Ureter (tissue), 1 donor: ENCODE results near the gene LRTM1. TPM values are rescaled to one million over a fixed set of nuclear protein-coding genes. Genes with fewer than 3 reads are reported as not detected.

Source experiments
- DNase-seq: peaks from one replicate; pipeline ENCODE4 v3.0.0-alpha.2; 2020; ENCODE audit warnings: low spot score
- total RNA-seq: library from RNA; stranded (reverse); gene quantifications from one replicate; pipeline ENCODE4 v1.2.4, GENCODE V29; 2023
- donor health status: DM: yes; HTN: yes; CAD: no.

Gene LRTM1
- total RNA-seq, result not detected

DNA sequence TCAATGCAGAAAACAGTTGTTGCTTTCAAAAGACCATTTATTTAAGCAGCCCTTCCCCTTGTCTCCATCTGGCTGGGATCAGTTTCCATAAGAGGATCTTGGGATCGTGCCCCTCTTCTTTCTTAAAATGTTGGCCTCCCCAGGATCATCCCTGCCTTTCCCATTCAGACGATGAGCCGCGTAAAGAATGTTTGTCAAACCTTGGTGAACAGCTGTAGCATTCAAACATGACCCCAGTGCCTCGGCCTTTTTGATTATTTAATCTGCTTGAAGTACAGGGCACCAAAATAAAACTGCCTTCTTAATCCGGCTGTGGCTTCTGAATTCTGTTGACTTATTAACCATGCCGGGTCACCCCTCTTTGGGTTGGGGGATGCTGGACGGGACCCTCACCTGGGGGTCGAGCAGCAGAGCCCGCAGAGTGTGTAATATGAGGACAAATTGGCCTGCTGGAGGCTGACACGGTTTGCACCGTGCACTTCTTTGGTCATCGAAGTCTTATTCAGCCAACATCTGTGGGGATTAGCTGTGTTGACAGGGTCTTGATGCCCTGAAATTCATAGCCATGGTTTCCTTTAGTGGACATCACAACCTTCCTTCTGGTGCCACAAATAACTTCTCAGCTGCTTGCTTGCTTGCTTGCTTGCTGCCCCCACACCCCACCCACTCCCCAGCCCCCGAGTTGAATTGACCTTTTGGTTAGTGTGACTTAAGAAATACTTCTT, at the start of gene LRTM1:
TSS of gene LRTM1 (minus strand) at position 14 of the 725 bp plus-strand sequence. CDS start 148 bp downstream, outside the sequence.
- no peak for DNase-seq

DNA sequence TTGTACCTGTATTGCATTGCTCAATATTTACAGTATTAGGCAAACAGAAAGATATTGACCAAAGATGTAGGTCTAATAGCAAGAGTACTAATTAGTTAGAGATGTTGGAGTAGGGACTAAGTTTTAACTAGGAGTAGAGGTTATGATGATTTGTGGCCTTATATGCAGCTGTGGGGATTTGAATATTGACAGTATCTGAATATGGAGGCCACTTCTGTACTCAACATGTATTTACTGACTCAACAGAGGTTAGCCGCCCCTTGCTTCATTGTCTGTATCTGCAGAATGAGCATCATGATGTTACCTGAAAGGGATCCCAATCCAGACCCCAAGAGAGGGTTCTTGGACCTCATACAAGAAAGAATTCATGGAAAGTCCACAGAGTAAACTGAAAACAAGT, 49.6 kb upstream of the LRTM1 start:
- no peak for DNase-seq

DNA sequence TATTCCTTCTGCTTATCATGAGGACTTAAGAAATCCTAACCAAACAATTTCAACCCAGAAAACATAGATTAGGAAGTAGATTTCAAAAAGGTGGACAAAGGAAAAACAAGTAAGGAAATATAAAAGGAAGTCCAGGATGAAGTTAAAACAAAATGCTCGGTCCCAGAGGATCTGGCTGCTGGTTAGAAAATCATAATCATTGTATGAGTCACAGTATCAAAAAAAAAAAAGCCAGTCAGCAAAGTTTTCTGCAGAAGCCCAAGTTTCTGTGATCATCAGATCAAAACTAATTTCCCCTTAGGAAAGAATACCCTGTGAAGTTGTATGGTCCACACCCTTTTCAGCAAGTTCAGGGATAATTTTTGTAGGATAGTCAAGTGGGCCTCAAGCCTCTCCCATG, 43.0 kb upstream of the LRTM1 start:
- no peak for DNase-seq

DNA sequence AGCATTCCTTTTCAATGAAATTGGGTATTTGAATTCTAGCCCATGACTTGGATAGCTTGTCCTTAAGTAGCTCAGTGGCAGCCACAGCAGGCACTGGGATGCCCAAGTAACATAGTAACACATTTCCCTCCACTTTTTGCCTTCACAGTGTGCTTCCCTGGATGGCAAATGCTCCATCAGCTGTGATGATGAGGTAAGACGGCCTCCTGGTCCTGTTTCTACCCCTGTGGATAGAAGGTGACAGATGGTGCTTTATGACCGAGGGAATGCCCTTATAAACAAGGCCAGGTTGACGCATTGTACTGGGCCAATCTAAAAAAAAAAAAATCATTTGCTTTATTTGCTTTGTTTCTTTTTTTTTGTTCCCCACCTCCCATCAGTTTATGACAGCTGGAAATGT, 41.8 kb upstream of the LRTM1 start:
- no peak for DNase-seq

DNA sequence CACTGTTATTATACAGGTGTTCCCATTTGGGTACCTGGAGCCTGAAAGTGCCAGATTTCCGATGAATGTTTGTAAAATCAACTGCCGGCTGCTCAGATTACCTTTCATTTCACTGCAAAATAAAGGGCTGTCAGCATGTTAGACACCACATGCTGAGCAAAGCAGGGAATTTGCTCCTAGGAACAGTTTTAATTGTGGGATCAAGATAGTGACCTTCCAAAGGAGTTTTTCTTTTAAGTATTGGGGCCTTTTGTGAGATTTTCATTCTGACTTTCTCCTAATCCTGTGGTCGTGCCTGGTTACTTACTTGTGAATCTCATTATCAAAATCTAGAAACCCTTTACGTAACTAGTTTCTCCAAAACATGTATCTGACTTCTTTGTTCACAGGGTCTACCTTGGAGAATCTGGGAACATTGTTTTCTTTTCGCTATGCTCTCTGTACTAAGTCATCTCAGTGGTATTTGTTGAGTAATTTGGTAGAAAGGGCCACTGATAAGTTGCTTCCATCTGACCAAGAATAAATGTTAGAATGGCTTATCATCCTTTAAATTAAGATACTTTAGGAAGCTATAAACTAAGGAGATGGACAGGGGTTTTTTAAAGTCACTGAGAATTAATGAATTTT, 40.8 kb upstream of the LRTM1 start:
- no peak for DNase-seq

DNA sequence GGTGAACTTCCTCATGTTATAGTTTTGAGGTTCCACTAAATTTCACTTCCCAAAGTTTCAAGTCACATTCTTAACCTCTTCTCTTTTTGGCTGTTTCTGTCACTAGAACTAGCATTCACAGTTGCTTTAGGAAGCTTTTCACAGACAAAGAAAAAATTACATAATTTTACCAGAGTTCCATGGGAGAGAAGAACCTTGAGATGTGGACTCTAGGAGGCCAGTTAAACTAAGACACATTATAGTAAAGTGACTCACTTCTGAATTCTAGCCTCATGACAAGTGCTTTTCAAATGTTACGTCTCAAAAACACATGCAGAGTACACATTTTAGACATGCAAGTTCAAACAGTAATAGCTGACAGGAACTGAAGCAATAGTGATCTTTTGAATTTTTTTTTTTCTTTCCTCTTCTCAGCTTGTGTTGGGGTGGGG, 39.9 kb upstream of the LRTM1 start:
- no peak for DNase-seq

DNA sequence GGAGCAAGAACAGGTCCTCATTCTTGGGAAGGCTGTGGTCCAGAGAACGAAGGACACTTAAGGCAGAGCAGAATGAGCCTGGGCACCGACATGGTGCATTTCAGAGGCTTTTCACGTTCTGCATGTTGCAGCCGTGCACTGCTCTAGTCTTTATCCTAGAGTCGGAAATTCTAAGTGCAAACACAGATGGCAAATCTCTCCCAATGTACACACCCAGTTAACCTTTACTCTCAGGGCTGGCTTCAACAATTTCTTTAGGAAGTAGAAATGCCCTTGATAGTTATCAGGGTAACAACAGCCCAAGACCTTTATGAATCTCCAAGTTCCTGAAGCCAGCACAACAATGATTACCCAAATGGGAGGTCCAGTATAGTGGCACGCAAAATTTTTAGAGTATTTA, 39.1 kb upstream of the LRTM1 start:
- DNase-seq, result no peak

DNA sequence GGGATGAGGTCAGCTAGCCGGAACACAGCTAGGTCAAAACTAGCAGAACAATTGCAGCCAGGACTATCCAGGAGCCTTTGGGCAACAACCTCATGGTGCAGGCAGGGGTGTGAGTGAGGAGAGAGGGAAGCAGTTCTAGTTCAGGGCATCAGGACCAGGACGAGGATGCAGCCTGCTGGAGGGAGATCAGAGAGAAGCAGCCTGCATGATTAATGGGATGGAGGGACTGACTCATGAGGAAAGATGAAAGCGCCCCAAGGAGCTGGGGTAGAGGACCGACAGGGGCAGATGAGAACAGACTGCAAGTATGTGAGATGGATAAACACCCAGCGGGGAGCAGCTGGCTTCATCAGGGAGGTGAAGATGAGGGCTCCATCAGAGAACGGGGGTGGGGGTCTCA, 37.9 kb upstream of the LRTM1 start:
- no peak for DNase-seq

DNA sequence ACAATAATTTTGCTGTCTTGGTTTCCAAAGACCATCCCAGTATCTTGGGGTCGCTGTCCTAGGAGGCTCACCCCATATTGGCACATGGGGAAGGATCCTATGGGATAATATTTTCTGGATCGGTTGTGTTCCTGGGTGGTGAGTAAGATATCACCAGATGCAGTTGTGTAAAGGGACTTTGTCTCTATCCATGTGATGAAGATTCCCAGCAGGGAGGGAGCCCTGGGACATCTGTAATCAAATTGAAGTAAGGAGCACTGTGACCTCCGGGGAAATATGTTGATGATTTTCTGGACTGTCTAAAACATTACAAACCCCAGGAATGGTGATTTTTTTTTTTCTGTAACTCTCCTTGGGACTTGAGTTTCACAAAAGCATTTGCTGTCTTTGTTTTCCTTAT, 36.2 kb upstream of the LRTM1 start:
- DNase-seq, result no peak

DNA sequence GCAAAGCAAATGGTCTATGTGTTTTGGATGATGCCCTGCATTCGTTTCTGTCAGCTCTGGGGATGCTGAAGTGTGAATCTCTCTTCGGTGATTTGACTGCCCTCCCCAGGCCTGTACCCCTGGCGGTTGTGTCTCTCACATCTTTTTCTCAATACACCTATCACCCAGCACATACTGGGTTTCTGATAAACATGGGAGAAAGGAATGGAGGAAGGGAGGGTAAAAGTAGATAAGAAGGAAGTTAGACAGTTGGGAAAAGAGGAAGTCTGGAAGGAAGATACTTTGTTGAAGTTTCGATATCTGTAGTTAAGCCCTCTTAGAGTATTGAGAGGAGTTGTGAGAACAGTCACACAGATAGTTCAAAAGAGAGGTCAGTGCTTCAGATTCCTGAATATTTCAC, 35.8 kb upstream of the LRTM1 start:
- no peak for DNase-seq

DNA sequence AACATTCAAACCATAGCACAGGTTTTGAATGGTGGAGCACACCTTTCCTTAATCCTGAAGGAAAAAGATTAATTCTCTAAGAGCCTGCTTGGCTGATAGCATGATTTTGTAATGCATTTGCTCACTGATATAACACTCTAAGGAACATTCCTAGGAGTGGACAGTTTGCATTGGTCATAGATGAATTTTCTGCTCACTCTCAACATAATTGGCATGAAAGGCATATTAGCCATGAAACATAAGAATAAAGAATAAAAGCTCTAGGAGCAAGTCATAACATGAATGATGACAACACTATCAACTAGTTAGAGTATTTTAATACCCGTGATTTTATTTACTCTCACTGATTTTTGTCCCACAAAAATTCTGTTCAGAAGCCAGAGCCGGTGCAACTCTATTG, 34.3 kb upstream of the LRTM1 start:
- DNase-seq, result no peak

DNA sequence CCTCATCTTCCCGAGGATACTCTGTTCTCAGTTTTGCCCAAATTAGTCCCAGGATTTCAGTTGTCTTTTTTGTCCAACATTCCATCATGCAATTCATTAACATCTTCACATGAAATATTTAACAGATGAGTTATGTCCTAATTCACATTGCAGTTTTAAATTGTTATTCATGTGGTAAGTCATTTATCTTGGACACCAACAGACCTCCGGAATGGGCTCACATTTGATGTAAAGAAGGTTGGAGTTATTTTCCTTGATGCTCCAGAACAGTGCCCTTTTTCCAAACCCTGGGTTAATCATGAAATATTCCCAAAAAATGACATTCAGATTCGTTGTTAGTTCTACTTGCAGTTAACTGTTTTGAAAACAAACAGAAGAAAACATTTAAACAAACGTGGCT, 32.8 kb upstream of the LRTM1 start:
- DNase-seq, result no peak

DNA sequence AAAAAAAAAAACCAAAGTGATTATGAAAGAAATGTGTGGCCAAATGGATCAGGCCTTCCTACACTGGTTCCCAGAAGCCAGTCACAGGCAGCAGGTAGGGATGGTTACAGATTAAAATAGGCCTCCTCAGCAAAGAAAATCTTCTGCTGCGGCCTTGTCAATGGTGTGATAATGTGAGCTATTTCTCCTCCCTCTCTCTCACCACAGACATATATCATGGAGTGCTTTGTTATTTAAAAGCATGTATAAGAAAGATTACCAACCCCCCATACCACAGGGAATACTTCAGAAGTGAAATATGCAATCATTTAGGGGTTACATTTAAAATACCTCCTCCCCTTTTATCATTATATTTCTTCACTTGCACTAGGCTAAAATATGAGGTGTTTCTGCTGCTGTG, 32.2 kb upstream of the LRTM1 start:
- no peak for DNase-seq

DNA sequence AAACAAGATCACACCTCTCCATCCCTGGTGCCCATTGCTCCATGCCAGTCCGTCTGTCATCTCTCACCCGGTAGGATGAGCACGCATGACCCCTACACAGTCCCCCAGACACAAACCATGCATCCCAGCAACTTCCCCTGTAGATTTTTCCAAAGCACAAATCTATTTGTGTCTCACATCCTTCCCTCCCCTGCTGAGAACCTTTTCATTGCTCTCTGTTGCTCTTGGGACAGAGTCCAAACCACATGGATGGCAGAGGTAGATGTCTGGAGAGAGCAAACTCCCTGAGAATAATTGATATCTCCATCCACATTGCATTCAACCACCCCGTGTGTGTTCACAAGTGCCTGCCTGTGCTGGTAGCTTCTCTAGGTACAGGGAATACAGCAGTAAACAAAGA, 29.9 kb upstream of the LRTM1 start:
- no peak for DNase-seq

DNA sequence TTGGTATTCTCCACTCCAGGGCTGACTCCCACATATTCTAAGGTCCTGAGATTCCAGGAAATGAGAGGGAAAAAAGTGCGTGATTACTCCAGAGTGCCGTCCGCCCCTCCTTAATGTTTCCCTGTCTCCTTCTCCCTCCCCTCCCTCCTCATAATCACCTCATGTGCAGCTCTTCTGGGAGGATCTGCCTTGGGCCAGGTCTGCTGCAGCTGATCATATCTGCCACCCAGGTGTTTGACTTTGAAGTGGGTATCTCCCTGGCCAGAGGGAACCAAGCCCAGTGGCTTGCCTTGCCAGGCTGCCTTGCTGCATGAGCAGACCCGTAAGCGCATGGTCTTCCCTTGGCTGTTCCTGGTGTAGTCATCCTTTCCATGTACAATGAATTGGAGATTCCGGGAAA, 28.1 kb upstream of the LRTM1 start:
- no peak for DNase-seq

DNA sequence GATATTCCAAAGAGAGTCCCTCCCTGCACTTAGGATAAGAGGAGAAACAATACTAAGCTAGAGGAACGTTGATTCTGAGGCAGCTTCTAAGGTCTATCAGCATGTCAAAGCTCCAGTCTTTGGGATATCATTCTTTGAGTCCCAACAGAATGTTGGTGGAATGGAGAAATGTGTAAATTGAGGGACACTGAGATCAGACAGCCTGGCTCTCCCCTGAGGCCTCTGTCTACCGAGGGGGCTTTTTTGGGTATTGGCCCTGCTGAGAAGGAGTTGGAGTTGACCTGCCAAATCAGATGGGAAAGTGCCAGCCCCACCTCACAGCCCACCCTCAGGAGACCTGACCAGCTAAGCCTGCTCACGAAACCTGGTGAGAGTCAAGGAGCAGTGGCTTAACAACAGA, 27.6 kb upstream of the LRTM1 start:
- no peak for DNase-seq

DNA sequence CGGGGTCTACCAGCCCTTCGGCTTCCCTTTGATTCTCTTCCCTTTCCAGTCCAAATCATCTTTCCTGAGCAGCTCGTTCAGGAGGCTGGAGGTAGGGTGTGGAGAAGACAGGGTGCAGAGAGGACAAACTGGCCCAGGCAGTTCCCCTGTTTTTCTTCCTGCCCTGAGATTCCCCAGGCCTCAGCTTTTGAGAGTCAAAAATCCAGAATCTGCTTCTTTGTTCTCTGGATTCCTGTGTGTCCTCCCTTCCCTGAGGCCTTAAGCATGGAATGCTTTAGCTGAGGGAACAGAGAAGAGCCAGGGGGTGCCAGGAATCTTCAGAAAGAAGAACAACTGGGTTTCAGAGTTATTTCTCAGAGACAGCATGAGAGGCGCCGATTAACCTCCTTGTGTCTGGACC, 26.7 kb upstream of the LRTM1 start:
- DNase-seq, result no peak

DNA sequence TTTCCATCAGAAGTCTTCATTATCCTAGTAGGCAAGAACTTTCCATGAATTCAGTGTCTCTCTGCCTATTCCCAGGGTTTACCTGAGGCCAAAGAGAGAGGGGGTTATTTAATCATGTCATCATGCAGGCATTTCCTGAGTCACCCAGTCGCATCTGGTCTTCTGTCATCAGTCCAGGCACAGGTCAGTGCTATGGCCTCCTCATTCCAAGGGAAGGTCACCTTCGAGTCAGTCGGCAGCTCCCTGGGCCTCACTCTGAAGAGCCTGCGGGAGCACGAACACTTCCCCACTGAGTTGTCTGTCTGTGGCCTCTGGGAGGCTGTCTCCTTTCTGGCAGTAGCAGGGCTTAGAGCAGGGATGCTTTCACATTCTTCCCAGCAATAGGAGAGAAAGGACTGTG, 26.2 kb upstream of the LRTM1 start:
- no peak for DNase-seq

DNA sequence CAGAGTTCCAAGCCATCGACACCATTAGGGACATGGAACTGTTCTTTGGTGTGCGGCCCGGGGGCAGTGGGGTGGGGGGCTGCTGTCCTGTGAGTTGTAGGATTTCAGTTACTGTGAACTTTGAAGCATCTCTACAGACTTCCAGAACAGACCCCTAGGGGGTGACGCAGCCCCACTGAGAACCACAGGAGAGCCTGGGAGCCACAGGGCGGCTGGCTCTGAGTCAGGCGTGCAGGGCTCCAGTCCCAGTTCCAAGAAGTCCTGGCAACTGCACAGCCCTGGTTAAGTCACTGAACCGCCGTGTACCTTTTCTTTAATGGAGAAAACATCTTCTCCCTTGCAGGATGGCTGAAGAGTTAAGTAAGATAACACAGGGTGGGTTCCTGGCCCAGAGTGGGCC, 23.5 kb upstream of the LRTM1 start:
- DNase-seq, result peak; percentile 72

DNA sequence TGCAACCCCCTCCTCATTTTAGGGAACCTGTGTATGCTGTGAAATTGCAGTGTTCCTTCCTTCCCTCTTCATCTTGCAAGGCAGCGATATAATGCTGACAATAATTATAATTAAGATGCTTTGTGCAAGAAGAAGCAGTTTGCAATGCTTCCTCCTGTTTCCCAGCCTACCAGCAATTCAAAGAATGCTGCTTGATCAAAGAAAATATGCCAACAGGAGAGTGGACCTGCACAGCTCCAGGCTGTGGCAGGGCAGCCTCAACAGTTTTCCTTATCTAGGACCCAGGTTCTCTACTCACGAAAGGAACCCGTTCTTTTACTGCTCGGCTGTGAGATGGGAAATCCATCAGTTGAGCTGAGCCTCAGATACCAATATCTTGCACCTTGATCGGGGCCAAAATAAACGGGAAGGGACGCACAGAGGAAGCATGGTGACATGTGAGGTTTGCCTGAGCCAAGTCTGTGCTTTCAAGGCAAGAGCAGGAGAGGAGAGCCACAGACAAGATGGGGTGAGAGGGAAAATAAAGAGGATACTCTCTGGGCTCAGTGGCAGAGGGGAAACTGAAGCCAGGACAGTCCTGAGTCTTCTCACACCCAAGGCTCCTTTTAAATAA, 22.6 kb upstream of the LRTM1 start:
- DNase-seq, result no peak

DNA sequence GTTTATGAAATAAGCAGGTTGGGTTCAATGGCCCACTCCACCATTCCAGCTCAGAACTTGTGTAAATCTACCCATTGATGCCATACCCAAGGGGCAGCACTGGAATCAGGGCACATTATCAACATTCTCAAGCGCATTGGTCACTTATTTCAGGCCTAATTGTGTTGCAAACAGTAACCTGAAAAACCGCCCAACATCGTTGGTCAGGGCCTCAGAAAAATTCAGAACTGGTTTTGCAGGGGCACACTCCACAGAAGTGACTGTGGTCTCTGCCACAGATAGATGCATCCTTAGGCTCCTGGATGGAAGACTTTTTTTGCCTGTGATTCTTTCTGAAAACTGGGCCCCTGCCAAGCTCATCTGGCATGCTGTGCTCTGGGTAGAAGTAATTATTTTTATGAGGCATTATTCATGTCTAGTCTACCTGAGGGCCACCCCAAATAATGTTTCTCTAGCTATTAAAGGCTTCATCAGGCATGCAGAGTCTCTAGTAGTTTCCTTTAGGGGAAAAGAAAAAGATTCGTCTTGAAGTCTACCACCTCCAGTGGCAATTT, 21.7 kb upstream of the LRTM1 start:
- no peak for DNase-seq

DNA sequence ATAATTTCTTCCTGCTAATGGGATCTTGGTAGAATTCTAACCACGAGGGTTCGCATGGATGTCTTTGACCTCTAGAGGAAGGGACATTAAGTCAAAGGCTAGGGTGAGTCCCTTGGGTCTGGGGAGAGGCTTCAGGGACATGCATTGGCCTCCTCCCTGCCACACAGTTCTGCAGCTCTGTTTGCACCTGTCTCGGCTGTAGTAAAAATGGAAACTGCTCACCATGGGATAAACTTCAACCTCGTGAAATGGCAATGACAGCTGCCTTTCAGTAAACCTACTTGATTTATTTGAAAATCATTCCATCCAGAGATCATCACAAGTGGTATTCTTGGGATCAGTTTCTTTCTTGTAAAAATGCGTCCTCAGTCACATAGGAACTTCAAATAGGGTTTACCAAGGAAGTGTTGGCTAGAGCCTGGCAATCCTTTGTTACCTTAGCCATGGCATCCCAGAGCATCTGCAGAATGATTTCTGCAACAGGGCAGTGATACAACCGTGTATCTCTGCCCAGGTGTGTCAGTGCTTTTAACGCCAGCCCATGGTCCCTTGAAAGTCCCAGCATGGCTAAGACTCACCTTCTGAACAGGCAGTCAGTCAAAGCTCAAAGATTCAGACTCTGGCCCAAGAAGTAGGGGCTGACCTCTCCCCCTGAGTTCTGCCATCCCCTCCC, 14.0 kb upstream of the LRTM1 start:
- DNase-seq, result no peak

DNA sequence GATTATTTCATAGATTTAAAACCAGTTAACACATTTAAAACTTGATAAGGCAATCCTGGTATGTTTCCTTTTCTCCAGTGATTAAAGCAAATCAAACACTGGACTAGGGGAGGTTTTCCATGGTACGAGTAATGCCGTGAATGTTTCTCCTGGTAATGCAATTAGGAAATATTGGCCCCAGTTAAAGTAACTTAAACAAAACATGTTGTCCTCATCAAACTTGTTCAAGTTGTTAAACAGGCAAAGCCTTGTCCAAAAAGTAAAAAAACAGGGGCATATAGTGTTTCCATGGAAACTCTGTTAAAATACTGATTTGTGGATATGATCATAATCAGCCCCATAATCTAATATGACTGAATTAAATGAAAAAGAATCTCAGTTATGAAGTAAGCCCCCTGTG, 13.1 kb upstream of the LRTM1 start:
- DNase-seq, result no peak
